Testis (tissue), 3 donors: ENCODE measurements around the gene SLX4. TPM values are rescaled to one million over a fixed set of nuclear protein-coding genes. Genes with fewer than 3 reads are reported as not detected.

ENCODE experiments used
- DNase-seq: peaks from one replicate; pipeline ENCODE4 v3.0.0-alpha.2; 2019
- H3K27ac ChIP-seq, 2 donors: fragments of 200-600 bp; sonication (generic); one replicate each; pipeline ENCODE4 v1.5.1; 2019
- H3K27me3 ChIP-seq: fragments of 200-600 bp; sonication (generic); one replicate; pipeline ENCODE4 v1.5.1; 2019
- H3K36me3 ChIP-seq: fragments of 200-600 bp; sonication (generic); one replicate; pipeline ENCODE4 v1.5.1; 2017; ENCODE audit warnings: low read depth; ENCODE audit errors: missing control alignments
- H3K4me1 ChIP-seq: fragments of 200-600 bp; sonication (generic); one replicate; pipeline ENCODE4 v1.5.1; 2019
- H3K4me3 ChIP-seq, 2 donors: fragments of 200-600 bp; sonication (generic); one replicate each; pipeline ENCODE4 v1.5.1; 2017 to 2019
- H3K9me3 ChIP-seq: fragments of 200-600 bp; sonication (generic); one replicate; pipeline ENCODE4 v1.5.1; 2017
- POLR2A ChIP-seq: fragments of 450-650 bp; IDR thresholded peaks from one replicate; pipeline ENCODE4 v1.6.1; 2017; ENCODE audit warnings: antibody characterized with exemption, mild to moderate bottlenecking, moderate library complexity
- WGBS, 2 donors: methylation state at CpG; one replicate each; pipeline ENCODE4 v1.1.5; 2018; 5-methylcytosine and 5-hydroxymethylcytosine counted together
- intact Hi-C: fragments of 100-400 bp; cut with DNase I; formaldehyde crosslinking; loops from one replicate; pipeline ENCODE4 v1.15.1; 2023; ENCODE audit warnings: low total_unique reads
- polyA plus RNA-seq: library from polyadenylated mRNA; stranded (reverse); fragments of 350-450 nt; fragmentation: Illumina TruSeq; extraction: RNeasy Lipid Tissue Mini Kit (QIAGEN cat#74804); gene quantifications from one replicate; pipeline ENCODE4 v1.2.3, GENCODE V29; 2014; ENCODE audit warnings: low read depth, low replicate concordance; ENCODE audit not compliant: insufficient read depth
- total RNA-seq, 2 donors: library from RNA; depleted of rRNA; stranded (reverse); fragments of >200 nt; gene quantifications; one replicate each; pipeline ENCODE4 v1.2.3, GENCODE V29; 2016
- TF ChIP-seq, protein P1 (sequence below), 3 experiments: fragments of 450-650 bp in 2 of 3; fragments of 200-600 bp in 1 of 3; sonication (generic) in 1 of 3; IDR thresholded peaks; one replicate each; pipeline ENCODE4 v1.5.1; 2016 to 2019; ENCODE audit warnings: antibody characterized with exemption in 3 of 3, mild to moderate bottlenecking in 2 of 3, moderate library complexity in 1 of 3

SLX4 gene
- total and polyA plus RNA-seq, 3 donors from 2014 or later: 25.9 to 41.3 (median 28.0) TPM

DNA sequence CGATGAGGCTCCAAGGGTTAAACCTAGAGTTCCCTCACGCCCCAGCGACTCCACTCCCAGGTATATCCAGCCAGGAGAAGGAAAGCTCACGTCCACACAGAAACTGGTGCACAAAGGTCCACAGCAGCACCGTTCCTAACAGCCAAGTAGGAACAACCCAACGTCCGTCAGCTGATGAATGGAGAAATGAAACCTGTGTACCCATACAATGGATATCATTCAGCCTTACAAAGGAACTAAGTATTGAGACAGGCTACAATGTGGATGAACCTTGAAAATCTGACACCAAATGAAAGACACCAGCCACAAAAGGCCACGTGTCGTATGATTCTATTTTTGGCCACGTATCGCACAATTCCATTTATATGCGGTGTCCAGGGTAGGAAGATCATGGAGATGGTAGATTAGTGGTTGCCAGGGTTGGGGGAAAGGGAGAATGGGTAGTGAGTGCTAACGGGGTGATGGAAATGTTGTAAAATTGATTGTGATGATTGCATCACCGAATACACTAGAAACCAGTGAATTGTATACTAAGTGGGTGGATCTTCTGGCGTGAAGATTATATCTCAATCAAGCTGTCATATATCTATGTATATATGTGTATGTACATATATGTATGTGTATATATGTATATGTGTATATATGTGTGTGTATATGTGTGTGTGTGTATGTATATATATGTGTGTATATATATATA lies 64.3 kb downstream of the SLX4 start:
- H3K27me3 ChIP-seq: no peaks in the 10 kb centered on the region
- WGBS, 2 donors: 79 to 91% methylated on average over 15 of the region's 15 CpGs
- DNase-seq: no peak
- H3K4me3 ChIP-seq: no peak overlapping the region
- H3K9me3 ChIP-seq: no peaks in the 10 kb centered on the region
- no peak overlapping the region for H3K27ac ChIP-seq
- no peak for TF ChIP-seq POLR2A
- TF ChIP-seq, protein P1, sequence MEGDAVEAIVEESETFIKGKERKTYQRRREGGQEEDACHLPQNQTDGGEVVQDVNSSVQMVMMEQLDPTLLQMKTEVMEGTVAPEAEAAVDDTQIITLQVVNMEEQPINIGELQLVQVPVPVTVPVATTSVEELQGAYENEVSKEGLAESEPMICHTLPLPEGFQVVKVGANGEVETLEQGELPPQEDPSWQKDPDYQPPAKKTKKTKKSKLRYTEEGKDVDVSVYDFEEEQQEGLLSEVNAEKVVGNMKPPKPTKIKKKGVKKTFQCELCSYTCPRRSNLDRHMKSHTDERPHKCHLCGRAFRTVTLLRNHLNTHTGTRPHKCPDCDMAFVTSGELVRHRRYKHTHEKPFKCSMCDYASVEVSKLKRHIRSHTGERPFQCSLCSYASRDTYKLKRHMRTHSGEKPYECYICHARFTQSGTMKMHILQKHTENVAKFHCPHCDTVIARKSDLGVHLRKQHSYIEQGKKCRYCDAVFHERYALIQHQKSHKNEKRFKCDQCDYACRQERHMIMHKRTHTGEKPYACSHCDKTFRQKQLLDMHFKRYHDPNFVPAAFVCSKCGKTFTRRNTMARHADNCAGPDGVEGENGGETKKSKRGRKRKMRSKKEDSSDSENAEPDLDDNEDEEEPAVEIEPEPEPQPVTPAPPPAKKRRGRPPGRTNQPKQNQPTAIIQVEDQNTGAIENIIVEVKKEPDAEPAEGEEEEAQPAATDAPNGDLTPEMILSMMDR (IDR thresholded peaks at IDR 0.05): no peak
- H3K36me3 ChIP-seq: no peaks in the 10 kb centered on the region
- intact Hi-C loops: no loop called here
- H3K4me1 ChIP-seq: no peaks in the 10 kb centered on the region

- WGBS, 2 donors: 70 to 72% methylated on average over 6 of the region's 6 CpGs
- Histone ChIP-seq H3K9me3 (no peaks in the 10 kb centered on the region), H3K36me3 (no peaks in the 10 kb centered on the region), H3K4me1 (no peaks in the 10 kb centered on the region), H3K4me3 (no peak overlapping the region), H3K27me3 (no peaks in the 10 kb centered on the region), H3K27ac (no peak overlapping the region)
- TF ChIP-seq, protein P1 (IDR thresholded peaks at IDR 0.05): no peak
- TF ChIP-seq POLR2A: no peak
- intact Hi-C loops: no loop called here
- no peak for DNase-seq
Observed at GRCh38 chr16:3542601-3543373, 68.6 kb downstream of the SLX4 start.

DNA sequence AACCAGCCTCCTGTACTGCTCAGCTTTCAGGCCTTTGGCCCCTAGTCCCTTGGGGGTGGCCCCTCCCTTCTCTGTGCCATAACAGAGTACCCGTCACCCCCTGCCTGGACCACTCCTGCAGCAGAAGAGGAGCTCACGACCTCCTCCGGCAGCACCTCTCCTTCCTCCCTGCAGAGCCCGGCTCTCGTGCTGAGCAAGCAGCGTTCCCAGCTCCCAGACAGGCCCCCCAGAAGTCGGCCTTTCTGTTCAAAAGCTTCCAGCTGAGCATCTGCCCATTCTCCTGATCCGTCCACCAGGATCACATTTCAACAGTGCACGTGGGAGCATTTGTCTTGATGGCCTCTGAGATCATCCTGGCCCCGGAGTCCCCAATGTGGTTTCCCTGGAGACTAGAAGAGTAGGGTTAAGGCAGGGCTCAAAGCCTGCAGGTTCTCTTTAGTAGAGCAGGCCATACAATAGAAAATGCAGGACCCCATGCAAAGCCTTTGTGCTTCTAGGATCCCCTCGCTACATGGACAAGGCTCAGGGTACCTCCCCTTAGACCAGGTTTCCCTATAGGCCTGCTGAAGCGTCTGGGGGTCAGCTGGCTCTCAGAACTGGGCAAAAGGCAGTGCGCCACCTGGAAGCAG lies 69.8 kb downstream of the SLX4 start:
- intact Hi-C loops: no loop called here
- Histone ChIP-seq H3K4me3 (no peak overlapping the region), H3K4me1 (no peaks in the 10 kb centered on the region), H3K27ac (no peak overlapping the region), H3K9me3 (no peaks in the 10 kb centered on the region), H3K36me3 (no peaks in the 10 kb centered on the region), H3K27me3 (no peaks in the 10 kb centered on the region)
- DNase-seq: no peak
- WGBS, 2 donors: 87 to 92% methylated on average over 11 to 13 of the region's 13 CpGs
- no peak for TF ChIP-seq POLR2A
- TF ChIP-seq, protein P1 (IDR thresholded peaks at IDR 0.05): no peak

GRCh38 chr16:3538222-3538621 lies 73.2 kb downstream of the SLX4 start:
- no peaks in the 10 kb centered on the region for H3K4me1 ChIP-seq
- 90 to 94% methylated on average over 4 of the region's 4 CpGs for WGBS, 2 donors
- H3K27ac ChIP-seq: no peak overlapping the region
- H3K27me3 ChIP-seq: no peaks in the 10 kb centered on the region
- TF ChIP-seq POLR2A: no peak
- TF ChIP-seq, protein P1 (IDR thresholded peaks at IDR 0.05): no peak
- no peaks in the 10 kb centered on the region for H3K9me3 ChIP-seq
- no peak for DNase-seq
- H3K36me3 ChIP-seq: no peaks in the 10 kb centered on the region
- H3K4me3 ChIP-seq: no peak overlapping the region
- intact Hi-C loops: no loop called here
